Stimulated activated CD4-positive, alpha-beta T cell treated with anti-CD3 and anti-CD28 coated beads, TNF-alpha, amount 100 ng/mL, for 1 hour (primary cell): ENCODE data around the gene THUMPD3.

ENCODE experiments used
- DNase-seq, 3 donors: peaks; one replicate each; pipeline ENCODE4 v3.0.0-alpha.2; 2020; ENCODE audit warnings: low read depth in 3 of 3, low spot score in 1 of 3

THUMPD3 gene

GRCh38 chr3:9415485-9416138 lies 52.8 kb downstream of the THUMPD3 start:
- no peak for DNase-seq

- no peak for DNase-seq
Observed at GRCh38 chr3:9416139-9416780, 53.4 kb downstream of the THUMPD3 start.

GRCh38 chr3:9420850-9421549 lies 58.1 kb downstream of the THUMPD3 start:
- DNase-seq: no peak

- no peak for DNase-seq
Observed at GRCh38 chr3:9422712-9423424, 60.0 kb downstream of the THUMPD3 start.

- no peak for DNase-seq
Observed at GRCh38 chr3:9428411-9428810, 65.6 kb downstream of the THUMPD3 start.

- DNase-seq: no peak
Observed at GRCh38 chr3:9430733-9431132, 67.9 kb downstream of the THUMPD3 start.

- DNase-seq: no peak
Observed at GRCh38 chr3:9433627-9434521, 71.0 kb downstream of the THUMPD3 start.

GRCh38 chr3:9435316-9435715 lies 72.5 kb downstream of the THUMPD3 start:
- no peak for DNase-seq
